HG03097 (cell line): Measurements from ENCODE around the gene TACC2.

Experiments used
- ATAC-seq: cut with Tn5 transposase; IDR thresholded peaks from one replicate; pipeline ENCODE4 v1.9.1; 2021; ENCODE audit not compliant: unreplicated experiment, low FRiP score

Gene TACC2

DNA sequence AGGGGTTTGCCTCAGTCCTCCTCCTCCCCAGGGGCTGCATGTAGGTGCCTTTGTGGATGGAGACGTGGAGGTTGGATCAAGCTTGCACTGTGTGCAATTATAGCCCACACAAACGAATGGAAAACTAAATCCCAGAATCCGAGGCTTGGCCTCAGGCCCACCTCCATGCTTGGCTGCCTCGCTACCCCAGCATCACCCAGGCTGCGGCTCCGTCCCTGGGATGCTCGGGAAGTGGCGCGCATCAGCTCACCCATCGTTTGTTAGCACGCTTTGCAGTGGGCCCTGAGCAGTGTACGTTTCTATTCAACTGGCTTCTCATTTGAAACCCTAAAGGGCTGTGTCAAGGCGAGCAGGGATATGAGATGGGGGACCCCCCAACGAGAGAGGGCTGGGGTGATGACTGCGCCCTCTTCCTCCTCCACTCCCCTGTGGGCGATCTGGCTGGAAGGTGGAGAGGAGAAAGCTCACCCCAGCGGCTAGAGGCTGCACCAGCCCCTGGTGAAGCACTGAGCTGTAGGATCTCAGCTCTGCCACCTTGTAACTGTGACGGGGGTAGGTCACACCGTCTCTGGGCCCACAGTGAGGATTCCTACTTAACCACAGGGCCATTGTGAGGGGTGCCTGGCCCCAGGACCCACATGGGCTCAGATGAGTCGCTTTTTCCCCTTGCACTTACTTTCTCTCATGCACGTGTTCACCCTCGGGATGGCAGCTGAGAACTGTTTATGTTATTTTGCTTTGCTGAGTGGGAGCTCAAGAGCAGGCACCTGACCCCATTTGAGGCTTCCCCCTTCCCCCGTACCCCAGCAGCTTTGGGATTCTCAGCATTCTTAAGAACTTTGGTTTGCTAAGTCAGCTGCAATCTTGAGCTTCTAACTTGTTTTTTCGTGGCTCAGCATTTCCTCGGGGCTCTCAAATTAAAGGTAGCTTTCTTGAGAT, 269.4 kb downstream of the TACC2 start:
- no peak for ATAC-seq

DNA sequence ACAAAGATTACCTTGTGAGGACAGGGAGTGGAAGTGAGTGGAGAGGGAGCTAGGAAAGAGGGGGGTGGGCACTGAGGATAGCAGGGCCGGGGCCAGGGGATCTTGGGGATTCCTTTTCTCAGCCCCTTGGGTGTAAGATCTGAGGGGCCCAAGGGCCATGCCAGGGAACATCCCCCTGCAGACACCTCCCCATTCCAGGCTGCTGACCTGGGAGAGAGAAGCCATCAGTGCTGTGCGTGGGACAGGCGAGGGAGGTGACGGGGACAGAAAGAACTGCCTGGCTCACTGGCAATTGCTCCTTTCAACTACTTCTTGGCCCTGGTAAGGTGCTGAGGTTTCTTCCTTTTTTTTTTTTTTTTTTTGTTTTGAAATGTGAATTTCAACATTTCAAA, 270.1 kb downstream of the TACC2 start:
- no peak for ATAC-seq

DNA sequence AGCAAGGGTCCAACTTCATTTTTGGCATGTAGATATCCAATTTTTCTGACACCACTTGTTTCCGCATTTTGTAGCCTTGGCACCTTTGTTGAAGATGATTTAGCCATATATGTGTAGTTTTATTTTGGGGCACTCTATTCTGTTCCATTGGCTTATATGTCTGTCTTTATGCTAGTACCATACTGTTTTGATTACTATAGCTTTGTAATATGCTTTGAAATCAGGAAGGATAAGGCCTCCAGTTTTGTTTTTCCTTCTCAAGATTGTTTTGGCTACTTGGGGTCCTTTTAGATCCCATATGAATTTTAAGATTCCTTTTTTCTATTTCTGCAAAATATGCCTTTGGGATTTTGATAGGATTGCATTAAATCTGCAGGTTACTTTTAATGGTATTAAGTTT, 272.6 kb downstream of the TACC2 start:
- no peak for ATAC-seq

DNA sequence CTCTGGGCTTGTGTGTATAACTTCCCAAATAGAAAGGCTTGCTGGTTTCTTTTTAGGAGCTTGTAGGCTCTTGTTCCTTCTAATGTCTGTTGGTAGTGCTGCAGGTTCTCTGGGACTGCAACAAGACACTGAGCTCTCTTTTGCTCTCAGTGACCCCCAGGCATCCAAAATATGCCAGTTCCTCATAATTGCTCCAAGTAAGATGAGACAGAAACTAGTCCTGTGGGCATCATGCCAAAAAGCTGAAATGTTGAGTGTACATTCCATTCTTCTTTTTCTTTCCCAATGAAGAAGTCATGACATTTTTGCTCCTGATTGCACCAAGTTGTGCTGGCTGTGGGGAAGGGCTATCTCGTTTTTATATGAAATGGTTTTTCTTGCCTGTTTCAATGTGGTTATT, 275.0 kb downstream of the TACC2 start:
- ATAC-seq: no peak

DNA sequence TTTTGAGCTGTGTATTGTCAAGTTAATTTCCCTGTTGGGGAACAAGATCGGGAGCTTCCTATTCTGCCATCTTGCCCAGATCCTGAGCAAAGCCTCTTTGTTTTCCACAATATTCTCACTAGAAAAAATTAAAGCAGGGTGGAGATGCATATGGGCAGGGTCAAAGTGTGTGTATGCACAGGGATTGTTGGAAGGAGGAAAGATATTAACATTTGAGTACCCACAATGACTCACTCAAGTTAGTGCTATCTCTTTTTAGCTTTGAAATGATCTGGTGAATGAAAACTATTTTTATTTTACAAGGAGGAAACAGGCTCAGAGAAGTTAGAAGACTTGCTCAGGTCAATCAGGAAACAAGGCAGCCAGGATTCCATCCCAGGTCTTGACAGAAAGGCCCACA, 275.5 kb downstream of the TACC2 start:
- no peak for ATAC-seq

DNA sequence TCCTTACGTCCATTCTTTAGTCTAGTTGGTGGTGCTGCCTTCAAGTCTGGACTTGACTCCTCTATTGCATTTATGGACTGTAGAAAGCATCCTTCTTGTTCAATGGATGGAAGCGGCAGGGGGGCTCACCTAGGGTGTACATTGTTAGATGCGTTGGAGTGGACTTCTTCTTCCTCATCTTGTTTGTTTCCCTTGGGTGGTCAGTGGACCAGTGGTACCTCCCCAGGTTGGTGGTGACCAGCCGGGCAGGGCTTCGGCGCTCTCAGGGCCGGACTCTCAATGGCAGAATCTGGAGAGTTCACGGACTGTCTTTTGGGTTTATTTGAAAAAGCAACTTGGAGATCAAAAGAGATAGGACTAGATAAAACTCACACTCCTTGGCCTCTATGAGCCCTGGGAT, 276.0 kb downstream of the TACC2 start:
- no peak for ATAC-seq

DNA sequence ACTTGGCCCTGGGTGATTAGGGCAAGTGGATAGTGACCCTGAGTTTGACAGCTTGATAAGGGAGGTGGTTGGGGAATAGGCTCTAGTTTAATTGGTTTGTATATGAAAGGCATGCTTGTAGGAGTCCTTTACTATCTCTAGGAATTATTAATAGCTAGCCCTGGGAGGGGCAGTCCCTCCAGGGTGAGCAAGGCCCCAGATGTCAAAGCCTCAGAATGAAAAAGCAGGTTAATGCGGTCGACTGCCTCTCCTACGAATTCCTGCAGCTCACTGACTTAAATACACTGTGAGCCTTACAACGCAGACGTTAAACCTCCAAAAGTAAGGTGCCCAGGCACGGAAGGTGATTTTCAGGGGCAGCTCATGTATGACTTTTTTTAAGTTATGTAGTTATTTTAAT, 276.9 kb downstream of the TACC2 start:
- no peak for ATAC-seq

DNA sequence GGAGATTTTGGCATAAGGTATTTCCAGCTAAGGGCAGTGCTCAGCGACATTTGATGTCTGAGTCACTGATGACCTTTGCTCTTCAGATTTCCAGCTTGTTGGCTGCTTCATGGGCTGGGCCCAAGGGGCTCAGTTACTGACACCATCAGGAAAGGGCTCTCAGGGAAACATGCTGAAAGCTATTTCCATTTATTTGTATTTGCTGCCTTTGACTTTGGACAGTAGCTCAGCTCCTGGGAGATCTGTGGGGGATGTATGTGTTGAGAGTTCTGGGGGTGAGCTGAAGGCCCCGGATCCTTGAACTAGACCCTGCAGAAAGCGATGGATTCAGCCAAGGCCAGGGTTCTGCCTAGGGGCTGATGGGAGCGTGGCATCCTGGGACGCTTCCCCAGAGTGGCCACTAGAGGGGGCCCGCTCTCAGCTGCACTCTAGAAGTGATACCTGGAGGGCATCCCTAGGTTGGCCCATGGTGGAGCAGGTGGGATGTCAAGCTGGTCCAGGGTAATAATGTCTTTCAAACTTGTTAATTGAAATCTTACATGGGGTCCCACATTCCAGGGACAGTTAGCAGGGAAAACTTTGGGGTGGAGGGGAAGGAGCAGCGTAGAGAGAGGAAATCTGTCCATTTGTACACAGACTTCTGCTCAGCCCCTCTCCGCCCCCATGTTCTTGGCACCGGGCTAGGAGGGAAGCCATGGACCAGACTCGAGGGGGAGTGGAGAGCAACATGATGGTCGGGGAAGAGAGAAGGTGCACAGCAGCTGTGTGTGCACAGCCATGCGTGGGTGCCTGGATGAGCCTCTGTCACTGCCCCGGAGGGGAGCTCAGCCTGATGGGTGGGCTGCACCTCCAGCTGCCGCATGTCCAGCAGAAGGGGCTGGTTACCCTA, 279.1 kb downstream of the TACC2 start:
- ATAC-seq: no peak

DNA sequence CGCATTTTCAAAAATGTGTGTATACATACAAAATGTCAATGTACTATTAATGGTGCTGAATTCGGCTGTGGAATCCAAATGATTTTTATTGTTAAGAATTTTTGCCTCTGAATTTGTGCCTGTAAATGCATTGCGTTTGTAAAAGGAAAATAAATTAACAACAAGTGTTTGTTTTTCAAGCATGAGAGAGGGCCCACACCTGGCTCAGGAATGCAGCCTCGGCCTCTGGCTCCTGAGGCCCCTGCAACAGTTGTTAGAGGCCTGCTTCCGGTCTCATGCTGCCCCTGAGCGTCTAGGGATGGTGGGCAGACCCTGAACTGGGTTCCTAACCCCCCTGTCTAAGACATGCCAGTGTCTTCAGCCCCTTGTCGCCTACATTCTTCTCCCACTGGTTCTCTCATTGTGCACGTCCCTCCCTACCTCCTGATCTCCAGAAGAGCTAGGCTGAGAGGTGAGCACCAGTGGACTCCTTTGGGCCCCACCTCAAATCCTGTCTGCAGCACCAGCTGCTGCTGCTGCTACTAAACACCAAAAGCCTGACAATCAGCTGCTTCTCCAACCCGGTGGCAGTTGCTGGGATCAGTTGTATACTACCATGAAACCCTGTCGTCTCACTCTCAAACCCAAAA, 280.2 kb downstream of the TACC2 start:
- ATAC-seq: no peak

DNA sequence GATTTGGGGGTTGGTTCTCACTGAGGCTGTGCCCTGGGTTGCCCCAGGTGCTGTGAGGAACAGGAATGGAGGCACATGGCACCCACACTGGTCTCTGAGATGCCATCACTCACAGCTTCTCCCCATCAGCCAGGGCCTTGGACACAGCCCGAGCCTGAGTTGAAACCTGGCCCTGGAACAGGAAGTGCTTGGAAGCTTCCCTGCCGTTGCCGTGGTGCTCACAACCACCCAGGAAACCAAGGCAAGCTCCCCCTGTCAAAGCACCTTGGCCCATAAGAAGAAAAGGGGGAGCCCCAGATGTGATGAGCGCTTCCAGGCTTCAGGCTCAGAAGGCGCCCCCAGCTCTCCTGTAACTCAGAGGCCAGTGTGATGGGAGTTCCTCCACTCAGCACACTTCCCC, 282.1 kb downstream of the TACC2 start, which contains the start of gene BTBD16:
TSS of gene BTBD16 (plus strand) at position 221 of the 400 bp plus-strand sequence. CDS start 3,786 bp downstream, outside the sequence.
- no peak for ATAC-seq

DNA sequence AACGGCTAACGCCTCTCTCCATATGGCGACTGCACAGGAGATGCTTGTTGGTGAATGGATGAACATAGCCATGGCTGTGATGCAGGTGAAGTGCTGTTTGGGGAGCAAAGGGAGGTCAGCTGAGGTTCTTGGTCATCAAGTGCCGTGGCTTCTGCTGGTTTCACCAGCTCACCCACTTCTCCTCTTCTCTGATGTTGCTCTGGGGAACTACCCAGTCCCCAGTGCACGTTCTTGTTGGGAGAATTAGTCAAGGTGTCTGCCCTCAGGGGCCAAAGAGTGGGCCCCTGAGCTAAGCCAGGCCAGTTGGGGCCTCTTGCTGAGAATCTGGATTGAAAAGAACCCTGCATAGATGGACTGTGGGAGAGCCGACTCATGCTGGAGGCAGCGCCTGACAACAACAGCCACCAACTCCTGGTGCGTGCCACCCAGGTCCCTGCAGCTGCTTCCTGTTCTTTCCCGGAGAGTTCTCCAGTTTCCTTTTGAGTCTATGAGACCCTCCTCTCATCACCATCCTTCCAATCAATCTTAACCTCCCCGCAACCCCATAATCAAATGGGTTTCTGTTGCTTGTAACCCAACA, 285.1 kb downstream of the TACC2 start:
- no peak for ATAC-seq

DNA sequence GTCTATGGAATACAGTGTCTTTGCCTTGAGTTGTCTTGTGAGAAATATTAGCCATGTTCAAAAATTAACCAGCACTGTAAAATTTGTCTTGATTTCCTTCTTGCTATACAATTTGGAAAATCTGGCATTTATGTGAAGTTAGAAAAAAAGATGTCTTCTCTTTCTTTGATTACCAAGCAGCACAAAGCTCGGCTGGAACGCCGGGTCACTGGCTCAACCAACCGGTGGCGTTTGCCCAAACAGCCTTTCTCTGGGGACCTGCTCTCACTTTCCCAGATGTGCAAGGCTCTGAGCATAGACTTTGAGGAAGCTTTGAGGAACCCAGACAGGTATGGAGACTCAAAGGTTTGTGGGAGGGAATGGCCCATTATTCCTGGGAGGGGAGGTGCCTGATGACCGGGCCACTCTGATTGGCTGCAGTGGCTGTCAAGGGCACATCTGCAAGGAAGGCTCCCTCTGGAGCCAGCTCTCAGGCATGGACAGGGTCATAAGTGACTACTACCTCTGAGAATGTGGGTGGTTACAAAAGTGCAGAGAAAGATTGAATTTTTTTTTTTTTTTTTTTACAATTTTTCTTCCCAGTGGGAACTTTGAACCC, 287.7 kb downstream of the TACC2 start:
- ATAC-seq: no peak

DNA sequence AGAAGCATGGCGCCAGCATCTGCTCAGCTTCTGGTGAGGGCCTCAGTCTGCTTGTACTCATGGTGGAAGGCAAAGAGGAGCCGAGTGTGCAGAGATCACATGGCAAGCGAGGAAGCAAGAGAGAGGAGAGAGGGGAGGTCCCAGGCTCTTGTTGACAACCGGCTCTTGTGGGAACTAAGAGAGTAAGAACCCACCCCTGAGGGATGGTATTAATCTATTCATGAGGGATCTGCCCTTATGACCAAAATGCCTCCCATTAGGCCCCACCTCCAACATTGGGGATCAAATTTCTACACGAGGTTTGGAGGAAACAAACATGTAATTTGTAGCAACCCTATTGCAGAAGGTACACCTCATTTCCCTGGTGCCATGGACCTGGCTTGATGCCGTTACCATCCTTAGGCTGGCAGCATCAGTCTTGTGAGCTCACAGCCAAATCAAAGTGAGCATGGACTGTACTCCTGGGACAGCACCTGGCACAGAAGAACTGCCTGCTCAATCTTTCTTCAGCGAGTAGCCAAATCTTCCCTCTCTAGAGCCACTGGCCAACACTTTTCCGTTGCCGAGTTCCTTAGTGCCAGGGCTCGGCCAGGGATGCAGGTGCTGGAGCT, 288.7 kb downstream of the TACC2 start:
- no peak for ATAC-seq

DNA sequence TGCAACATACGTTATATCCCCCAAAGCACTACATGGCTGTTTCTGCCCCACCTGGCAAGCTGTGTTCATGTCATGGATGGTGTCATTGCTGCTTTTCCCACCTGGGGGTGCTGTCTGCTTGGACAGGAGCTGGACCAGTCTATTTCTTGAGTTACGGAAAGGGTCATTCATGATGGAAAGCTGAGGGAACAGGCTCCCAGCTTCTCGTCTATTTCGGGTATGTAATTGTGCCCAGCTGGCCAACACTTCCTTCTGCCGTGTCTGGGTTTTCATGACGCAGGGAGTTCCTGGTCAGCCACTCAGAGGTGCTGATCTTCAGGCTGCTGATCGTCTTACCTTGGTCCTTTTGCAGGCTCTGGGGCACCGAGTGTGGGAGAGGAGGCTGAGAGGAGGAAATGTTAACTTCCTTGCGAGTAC, 290.8 kb downstream of the TACC2 start:
- no peak for ATAC-seq

DNA sequence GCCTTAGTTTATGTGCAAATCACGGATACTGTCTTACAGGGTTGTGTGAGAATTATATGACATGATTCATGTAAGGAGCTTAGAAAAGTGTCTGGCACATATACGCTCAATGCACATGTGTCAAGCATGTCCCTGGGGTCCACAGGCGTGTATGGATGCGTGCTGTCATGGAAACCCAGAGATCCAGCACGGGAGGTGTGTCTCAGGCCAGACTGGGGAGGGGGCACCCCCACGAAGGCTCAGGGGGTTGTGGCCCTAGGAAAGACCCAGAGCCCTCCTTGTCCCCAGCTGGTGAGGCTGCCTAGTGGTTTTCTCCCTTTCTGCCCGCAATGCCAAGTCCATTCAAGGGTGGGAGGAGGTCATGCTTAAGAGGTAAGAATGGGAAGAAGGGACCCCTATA, 291.2 kb downstream of the TACC2 start:
- no peak for ATAC-seq

DNA sequence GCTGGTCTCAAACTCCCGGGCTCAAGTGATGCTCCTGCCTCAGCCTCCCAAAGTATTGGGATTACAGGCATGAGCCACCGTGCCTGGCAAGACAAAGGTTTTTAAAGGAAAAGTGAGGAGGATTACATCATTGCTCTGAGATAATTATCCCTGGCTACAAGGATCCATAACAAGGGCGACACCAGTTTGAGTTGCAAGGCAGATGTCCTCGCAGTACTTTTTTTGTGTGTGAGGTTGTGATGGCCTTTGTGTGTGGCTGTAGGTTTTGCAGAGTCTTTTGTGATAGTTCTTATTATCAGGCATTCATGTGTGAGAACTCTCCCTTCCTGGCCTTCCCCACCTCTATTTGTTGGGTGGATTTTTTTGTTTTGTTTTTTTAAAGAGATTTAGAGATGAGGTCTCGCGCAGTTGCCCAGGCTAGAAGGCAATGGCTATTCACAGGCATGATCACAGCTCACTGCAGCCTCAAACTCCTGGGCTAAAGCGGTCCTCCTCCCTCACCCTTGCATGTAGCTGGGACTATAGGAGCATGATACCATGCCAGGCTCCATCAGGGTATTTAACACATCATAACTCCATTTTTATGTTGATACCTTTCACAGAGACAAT, 292.2 kb downstream of the TACC2 start:
- no peak for ATAC-seq

DNA sequence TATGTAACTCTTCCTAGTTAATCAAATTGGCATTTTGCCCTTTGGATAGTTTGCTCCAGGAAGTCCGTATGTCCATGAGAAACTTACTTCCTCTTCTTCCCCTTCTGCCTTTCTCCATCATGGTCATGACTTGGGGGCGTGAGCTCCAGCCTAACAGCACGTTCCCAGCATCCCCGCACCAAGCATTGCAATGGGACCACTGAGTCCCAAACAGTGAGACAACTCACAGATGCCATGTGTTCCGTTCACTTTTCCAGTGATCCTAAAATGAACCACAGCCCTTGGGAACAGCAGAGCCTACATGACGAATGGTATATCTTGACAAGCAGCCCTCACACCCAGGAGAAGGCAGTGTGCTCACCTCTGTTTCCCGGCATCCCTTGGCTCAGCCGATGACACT, 292.8 kb downstream of the TACC2 start:
- ATAC-seq: no peak

DNA sequence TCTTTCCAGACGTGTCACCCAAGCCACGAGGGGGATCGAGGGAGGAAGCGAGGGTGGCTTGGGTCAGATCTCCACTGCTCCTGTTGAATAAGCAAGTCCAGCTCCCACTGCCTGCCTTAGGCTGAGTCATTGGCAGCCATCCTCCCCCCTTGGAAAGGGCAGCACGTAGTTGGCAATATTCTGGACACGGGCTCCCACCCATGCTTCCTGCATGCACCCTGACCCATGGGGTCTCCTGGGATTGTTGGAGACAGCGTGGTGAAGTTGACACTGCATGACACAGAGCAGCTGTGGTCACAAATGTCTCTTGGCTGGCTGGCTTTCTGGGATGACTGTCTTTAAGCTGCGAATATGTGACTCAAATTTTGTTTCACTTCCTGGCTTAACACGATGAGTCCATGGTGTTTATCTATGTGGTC, 293.3 kb downstream of the TACC2 start:
- ATAC-seq: no peak

DNA sequence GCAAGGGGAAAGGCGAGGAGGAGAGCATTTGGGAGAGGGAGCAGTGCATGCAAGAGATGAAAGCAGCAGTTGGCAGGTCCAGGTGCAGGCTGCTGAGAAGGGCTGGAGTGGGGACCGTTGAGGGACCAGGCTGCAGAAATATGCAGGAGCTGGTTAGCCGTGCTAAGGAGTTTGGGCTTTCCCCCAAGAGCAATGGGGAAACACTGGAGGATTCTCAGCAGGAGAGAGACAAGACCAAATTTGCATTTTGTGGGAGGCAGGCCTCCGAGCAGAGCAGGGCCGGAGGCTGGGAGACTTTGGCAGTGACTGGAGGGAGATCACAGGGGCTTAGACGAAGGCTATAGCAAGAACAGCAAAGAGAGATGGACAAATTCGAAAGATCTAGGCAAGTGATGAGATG, 293.9 kb downstream of the TACC2 start:
- ATAC-seq: no peak
